NCI-H446 (cell line): ENCODE data around the gene FLRT1.

Experiments
- DNase-seq, 2 experiments: peaks; one replicate each; lab custom pipeline; 2025; lab: John Stamatoyannopoulos, UW

Gene FLRT1

DNA sequence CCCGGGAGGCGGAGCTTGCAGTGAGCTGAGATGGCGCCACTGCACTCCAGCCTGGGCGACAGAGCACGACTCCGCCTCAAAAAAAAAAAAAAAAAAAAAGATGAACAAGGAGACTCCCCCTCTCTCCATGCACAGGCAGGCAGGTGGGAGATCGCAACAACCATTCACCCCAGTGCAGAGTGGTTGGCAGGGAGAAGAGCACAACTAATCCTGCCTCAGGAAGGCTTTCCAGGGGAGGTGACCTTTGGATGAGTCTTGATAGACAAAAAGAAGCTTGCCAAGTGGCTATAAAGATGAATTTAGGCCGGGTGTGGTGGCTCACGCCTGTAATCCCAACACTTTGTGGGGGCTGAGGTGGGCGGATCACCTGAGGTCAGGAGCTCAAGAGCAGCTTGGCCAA, 30.0 kb downstream of the FLRT1 start:
- no peak for DNase-seq

- no peak for DNase-seq
Observed at GRCh38 chr11:64067230-64067993, 31.7 kb downstream of the FLRT1 start.

GRCh38 chr11:64068705-64069400, 33.1 kb downstream of the FLRT1 start:
- no peak for DNase-seq

- no peak for DNase-seq
Observed at GRCh38 chr11:64069401-64070313, 33.9 kb downstream of the FLRT1 start.

- no peak for DNase-seq
Observed at GRCh38 chr11:64070314-64070681, 34.6 kb downstream of the FLRT1 start.

- DNase-seq = no peak
Observed at GRCh38 chr11:64071849-64072248, 36.1 kb downstream of the FLRT1 start.

GRCh38 chr11:64072403-64072802, 36.7 kb downstream of the FLRT1 start:
- DNase-seq = no peak

- DNase-seq = no peak
Observed at GRCh38 chr11:64072871-64073270, 37.1 kb downstream of the FLRT1 start.

DNA sequence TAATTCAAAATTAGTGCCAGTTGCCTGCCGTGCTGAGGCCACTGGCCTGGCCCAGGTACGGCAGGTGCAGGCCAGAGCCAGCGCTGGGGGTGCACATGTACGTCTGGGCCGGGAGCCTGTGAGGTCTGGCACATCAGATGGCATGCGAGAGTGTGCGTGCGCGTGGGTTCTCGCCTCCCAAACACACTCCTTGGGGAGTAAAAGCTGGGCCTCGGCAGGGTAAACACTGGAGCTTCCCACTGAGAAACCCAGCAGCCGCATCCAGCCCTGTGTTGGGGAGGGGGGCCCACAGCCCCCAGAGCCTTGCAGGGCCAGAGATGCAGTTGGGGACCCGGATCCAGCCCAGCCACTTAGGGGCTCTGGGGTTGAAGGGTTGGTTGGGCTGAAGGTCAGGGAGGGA, 37.8 kb downstream of the FLRT1 start:
- no peak for DNase-seq

GRCh38 chr11:64074239-64074638, 38.5 kb downstream of the FLRT1 start:
- DNase-seq = no peak

DNA sequence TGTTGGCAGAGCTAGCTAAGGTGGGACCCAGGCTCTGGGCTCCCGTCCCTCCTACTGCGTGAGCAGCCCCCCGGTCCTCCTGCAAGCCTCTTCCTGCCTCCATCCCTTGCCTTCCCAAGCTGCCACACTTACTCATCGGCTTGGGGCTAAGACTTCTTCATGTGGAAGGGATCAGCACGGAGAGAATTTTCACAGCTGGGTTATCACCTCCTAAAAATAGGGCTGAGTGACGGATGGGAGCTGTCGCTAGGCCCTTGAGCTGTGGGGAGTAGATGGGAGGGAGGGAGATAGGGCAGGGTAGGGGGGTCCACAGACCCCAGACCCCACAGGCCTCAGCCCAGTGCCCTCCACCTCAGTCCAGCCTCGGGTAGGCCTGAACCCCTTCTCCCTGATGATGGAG, 41.0 kb downstream of the FLRT1 start:
- DNase-seq = no peak

- no peak for DNase-seq
Observed at GRCh38 chr11:64077607-64078006, 41.9 kb downstream of the FLRT1 start.

DNA sequence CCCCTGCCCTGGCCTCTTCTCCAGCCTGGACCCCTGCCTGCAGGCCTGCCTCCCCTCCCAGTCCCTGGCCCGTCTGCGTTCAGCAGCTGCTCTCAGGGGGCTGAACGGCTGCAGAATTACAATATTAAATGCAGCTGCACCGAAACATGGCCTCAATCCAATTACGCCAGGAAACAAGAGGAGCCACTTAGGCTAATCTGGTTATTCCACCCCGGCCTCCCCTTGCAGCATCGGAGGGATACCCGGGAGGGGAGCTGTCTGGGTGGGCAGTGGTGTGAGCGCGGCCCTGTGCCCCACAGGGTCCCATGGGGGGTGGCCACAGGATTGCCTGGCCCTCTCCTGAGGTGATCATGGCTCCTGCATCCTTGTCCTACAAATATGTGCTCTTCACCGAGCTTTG, 42.6 kb downstream of the FLRT1 start:
- DNase-seq = no peak

DNA sequence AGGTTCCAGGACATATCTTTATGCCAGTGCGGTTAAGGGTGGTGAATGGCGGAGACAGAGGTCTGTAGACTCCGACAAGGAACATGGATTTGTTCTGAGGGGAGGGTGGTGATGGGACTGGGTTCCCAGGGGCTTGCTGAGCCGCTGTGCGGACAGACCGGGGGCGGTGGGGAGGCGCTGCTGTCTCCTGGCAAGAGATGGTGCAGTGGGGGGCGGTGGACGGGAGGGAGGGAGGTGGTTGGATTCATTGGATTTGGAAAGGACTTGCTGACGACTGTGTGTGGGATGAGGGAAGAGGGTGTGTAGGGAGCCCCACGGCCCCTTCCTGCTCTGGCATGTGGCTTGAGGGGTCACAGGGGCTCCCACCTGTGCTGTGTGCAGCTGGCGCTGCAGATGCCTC, 43.2 kb downstream of the FLRT1 start:
- DNase-seq = no peak

DNA sequence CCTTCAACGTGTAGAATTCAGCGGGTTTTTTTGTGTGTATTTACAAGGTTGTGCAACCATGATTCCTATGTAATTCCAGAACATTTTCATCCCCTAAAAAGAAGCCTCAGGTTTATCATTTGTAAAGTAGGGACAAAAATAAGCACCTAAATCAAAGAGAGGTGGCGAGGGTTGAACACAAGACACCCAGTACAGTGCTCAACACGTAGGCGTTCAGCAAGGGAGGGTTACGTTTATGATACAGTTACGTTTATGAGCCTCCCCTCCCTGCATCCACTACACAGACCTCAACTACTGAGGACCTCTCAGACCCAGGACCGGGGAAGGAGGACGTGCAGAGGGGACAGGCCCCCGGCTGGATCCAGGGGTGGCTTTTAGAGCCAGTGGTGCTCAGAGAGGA, 44.7 kb downstream of the FLRT1 start:
- DNase-seq = no peak

DNA sequence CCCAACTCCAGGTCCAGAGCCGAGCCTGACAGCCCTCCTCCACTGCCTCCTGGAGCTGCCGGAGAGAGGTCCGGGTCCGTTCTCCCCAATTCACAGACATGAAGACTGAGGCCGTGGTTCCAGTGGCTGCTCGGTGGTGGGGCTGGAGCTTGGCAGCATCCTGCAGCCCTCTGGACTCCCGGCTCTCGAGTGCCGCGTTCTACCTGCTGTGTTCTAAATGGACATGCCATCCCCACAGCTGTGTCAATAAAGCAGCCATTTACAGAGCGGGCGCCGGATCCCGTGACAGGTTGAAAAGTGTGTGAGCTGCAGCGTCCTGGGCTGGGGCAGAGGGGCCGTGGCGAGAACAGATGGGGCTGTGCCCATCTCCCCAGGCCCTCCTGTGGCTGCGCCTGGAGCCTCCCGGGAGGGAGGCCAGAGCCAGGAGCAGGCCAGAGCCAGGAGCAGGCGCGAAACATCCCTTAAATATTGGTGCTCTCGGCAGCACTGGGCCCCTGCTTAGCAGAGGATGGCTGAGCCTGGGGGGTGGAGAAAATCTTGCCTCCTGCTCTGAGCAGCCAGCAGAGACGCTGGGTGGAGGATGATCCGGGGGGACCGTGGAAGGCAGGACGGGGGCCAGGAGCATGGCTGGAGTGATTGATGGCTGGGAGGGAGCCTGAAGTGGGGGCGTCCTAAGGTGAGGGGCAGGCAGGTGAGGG, 46.2 kb downstream of the FLRT1 start:
- DNase-seq = peak in 1 of 2 experiments; percentile 43

DNA sequence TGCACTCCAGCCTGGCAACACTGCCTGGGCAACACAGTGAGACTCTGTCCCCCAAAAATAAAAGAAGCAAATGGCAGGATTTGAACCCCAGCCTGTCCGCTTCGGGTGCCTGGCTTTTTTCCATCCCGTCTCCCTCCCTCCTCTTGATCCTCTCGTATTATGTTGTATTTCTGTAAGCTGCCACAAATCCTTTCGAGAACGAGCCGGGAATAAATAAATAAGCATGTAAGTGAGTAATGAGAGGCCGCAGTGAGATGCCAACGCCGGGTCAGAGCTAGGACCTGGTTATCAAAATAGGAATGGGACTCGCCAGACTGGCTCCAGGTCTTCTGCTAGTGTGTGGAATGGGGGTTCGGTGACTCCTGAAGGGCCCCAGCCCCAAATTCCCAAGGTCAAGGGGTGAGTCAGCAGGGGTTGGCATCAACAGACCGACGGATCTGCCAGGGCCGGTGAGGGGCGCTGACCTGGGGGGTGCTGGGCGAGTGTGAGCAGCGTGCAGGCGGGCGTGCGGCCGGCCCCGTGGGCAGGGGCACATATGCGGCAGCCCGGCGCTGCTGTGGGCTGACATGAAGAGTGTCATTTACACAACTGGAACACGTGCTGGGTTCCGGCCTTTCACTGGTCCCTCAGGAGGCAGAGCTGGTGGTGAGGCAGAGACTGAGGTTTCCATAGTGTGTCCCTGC, 47.8 kb downstream of the FLRT1 start:
- no peak for DNase-seq

DNA sequence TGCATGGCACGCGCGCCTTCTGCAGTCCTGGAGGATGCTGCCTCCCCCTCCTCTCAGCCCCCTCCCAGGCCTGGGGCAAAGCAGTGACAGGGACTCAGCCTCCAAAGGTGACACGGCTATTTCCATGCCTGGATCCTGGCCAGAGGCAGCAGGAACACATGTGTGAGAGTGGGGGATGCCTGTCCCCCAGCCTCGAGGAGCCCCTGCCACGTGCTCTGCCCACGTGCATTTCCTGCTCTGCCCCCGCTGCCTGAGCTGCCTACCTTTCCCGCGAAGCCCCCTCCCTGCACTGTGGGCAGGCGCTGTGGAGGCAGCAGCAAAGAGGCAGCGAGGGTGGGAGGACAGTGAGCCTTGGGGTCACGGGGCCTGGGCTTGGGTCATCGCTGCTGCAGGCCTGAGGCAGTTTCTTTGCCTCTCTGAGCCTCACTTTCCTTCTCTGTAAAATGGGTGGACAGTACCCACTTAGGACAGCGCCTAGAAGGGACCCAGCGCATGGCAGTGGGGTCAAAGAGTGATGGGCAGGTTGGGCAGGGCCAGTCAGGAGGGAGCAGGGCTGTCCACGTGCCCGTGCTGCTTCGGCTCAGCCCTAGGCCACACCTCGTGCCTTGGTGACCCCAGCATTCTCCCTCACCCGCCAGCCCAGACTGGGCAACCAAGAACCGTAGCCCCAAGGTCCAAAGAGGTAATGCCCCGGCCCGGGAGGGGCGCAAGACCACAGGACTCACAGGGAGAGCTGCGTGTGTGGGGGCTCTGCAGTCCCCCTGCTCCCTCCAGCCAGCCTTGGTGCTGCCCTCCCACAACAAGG, 48.6 kb downstream of the FLRT1 start:
- no peak for DNase-seq

- no peak for DNase-seq
Observed at GRCh38 chr11:64084951-64085710, 49.4 kb downstream of the FLRT1 start.
